T-helper 1 cell treated with Interleukin-12 subunit alpha and Interleukin-12 subunit beta and Interleukin-4 antibody, amounts not matched to agents 30 μg/mL and 1 μg/mL, for 36 hours (primary cell): ENCODE data around the gene RPTOR.
A peak's percentile ranks its signal among the peaks of the same experiment; 100 is the strongest.

ENCODE experiments used
- H3K27ac Mint-ChIP-seq: one replicate; pipeline ENCODE4 v1.8.0; 2021; ENCODE audit warnings: mild to moderate bottlenecking, mixed read lengths
- H3K27me3 Mint-ChIP-seq: one replicate; pipeline ENCODE4 v1.8.0; 2021; ENCODE audit warnings: low read depth, mixed read lengths
- H3K36me3 Mint-ChIP-seq: one replicate; pipeline ENCODE4 v1.8.0; 2021; ENCODE audit warnings: low read depth, mixed read lengths
- H3K4me1 Mint-ChIP-seq: one replicate; pipeline ENCODE4 v1.8.0; 2021; ENCODE audit warnings: low read depth, mixed read lengths
- H3K4me3 Mint-ChIP-seq: one replicate; pipeline ENCODE4 v1.8.0; 2021; ENCODE audit warnings: mild to moderate bottlenecking, moderate library complexity, mixed read lengths
- H3K9me3 Mint-ChIP-seq: one replicate; pipeline ENCODE4 v1.8.0; 2021; ENCODE audit warnings: mixed read lengths

Gene RPTOR

DNA sequence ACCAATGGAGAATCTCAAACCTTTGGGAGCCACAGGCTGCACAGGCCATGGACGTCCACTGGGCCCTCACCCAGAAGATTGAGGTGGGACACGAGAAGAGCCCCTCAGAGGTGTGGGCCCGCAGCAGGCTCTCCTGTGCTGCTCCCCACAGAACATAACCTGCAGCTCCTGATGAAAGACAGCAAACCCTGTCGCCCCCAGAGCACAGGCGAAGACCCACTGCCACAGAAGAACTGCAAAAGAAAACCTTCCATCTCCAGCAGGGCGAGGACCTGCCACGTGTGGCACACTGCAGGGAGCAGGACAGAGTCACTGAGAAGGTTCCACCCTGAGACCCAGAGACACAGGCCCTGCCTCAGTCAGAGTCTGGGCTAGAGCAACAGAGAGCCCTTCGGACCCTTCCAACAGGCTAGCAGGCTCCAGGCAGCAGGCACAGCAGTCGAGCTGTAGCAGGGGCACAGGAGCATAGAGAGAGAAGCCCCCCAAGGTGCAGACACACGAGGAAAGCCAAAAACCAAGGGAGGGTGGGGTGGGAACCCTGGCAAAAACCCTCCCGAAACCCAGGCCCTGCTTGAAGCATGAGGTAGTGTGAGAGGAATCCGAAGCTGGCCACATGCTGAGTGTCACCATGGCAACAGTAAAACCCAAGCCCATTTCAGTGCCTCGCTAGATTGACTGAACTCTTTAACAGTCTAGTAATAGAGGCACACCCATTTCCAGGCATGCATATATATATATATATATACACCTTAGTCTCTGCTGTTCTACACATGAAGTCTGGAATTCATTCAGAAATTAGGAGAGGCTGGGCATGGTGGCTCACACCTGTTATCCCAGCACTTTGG, 387.0 kb downstream of the RPTOR start:
- Mint-ChIP-seq H3K36me3 (peaks cover 38% of the 10 kb centered on the region), H3K27ac (no peak overlapping the region), H3K9me3 (no peaks in the 10 kb centered on the region), H3K4me1 (peaks cover 7% of the 10 kb centered on the region), H3K27me3 (no peaks in the 10 kb centered on the region), H3K4me3 (no peak overlapping the region)

DNA sequence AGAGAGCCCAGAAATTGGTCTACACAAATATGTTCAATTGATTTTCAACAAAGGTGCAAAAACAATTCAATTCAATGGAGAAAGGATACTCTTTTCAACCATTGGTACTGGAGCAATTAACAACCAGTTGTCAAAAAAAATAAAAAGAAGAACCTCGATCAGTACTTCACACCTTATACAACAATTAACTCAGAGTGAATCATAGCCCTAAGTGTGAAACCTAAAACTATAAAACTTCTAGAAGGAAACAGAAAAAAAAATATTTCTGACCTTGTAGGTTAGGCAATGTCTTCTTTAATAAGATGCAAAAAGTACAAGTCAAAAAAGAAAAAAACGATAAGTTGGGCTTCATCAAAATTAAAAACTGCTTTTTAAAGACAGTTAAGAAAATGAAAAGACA, 390.9 kb downstream of the RPTOR start:
- no peak overlapping the region for H3K4me3 Mint-ChIP-seq
- H3K36me3 Mint-ChIP-seq = peaks cover 21% of the 10 kb centered on the region
- H3K27ac Mint-ChIP-seq = no peak overlapping the region
- no peaks in the 10 kb centered on the region for H3K9me3 Mint-ChIP-seq
- H3K4me1 Mint-ChIP-seq = peaks cover 31% of the 10 kb centered on the region
- no peaks in the 10 kb centered on the region for H3K27me3 Mint-ChIP-seq

DNA sequence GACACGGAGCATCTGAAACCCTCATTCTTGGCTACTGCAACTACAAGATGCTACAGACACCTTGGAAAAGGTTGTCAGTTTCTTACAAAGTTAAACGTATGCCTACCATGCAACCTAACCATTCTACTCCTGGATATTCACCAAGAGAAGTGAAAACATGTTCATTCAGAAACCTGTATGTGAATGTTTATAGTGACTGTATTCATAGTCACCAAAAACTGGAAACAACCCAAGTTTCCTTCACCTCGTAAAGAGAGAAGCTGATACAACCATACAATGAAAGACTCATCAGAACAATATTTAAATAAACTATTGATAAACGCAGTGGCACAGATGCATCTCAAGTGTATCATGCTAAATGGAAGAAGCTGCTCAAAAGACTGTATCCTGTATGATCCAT, 391.6 kb downstream of the RPTOR start:
- Mint-ChIP-seq H3K4me3 (no peak overlapping the region), H3K27me3 (no peaks in the 10 kb centered on the region), H3K9me3 (no peaks in the 10 kb centered on the region), H3K36me3 (peaks cover 21% of the 10 kb centered on the region), H3K4me1 (peaks cover 31% of the 10 kb centered on the region), H3K27ac (no peak overlapping the region)

DNA sequence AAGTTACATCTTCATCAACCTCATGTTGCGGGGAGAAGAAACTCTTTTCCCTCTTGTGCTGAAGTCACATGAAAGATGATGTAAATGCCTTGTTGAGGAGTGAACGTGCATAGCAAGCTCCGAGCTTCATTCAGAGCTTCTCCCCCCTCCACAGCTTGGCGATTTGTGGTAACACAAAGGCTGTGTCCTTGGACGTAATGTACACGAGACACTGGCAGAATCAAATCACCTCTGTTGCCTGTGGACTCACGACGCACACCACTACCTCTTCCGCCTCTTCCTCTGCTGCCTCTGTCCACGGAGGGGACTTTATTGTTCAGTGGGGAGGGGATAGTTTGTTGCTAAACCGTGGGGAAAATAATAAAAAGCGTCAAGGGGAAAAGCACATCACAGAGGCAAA, 392.1 kb downstream of the RPTOR start:
- Mint-ChIP-seq H3K9me3 (no peaks in the 10 kb centered on the region), H3K36me3 (peaks cover 24% of the 10 kb centered on the region), H3K4me3 (no peak overlapping the region), H3K27ac (no peak overlapping the region), H3K27me3 (no peaks in the 10 kb centered on the region), H3K4me1 (peaks cover 31% of the 10 kb centered on the region)

DNA sequence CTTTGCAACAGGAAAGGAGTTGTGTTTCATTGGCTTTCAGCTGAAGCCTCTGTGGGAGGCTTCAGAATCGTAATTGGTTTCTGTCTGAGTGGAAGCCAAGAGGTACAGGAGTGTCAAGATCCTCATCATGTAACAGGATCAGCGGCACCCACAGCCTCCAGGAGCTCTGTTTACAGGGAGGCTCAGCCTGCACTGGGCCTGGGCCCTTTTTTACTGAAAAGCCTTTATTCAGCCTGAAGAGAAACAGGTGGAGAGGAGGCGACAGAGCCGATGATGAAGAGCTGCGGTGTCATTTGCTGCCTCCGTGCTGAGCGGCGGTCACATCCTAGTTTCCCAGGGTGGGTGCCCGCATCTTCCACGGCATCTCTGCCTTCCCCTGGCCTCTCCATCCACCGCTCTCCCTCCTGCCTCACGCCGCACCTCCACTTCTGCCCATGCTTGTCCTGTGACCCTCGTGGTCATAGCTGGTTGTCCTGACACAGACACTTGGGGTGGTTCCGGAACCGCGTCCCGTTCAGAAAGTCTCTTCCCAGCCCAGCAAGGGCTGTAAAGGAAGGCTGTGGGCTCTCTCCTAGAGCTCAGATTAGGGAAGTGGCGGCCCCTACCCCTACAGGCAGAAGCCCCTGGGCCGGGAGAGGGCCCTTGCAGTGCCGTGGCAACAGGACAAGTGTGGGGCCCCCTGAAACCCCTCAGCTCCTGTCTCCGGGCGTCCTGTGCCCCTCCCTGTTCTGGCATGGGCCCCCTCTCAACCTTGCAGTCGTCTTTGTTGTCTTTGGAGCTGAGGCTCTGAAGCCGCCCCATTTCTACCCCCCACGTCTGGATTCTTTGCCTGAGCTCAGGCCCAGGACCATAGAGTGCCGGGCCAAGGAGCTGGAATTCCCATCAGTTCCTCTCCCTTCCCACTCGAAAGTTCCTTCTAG, 393.1 kb downstream of the RPTOR start:
- no peaks in the 10 kb centered on the region for H3K9me3 Mint-ChIP-seq
- peak overlapping the region; percentile 72 for H3K27ac Mint-ChIP-seq
- peak overlapping the region; percentile 18 for H3K4me3 Mint-ChIP-seq
- peaks cover 26% of the 10 kb centered on the region for H3K36me3 Mint-ChIP-seq
- H3K4me1 Mint-ChIP-seq = peaks cover 33% of the 10 kb centered on the region
- no peaks in the 10 kb centered on the region for H3K27me3 Mint-ChIP-seq

DNA sequence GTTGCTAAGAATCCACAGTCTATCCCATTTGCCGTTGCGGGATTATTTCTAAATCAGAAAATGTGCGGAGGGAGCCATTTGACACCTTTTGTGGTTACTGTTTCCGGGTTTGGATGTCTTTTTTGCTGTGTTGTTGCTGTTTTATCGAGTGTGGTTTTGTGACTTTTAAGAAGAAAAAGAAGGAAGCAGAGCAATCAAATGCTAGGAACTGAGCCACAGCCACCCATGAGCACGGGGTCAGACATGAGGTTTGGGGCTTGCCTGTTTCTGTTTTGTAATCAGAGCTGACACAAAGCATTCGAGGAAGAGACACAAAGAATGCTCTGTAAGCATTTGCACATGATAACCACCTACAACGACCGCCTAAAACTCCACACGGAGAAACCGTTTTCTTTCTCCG, 393.9 kb downstream of the RPTOR start:
- peaks cover 33% of the 10 kb centered on the region for H3K4me1 Mint-ChIP-seq
- H3K27me3 Mint-ChIP-seq = no peaks in the 10 kb centered on the region
- peaks cover 28% of the 10 kb centered on the region for H3K36me3 Mint-ChIP-seq
- H3K9me3 Mint-ChIP-seq = no peaks in the 10 kb centered on the region
- peak overlapping the region; percentile 72 for H3K27ac Mint-ChIP-seq
- peak overlapping the region; percentile 18 for H3K4me3 Mint-ChIP-seq

DNA sequence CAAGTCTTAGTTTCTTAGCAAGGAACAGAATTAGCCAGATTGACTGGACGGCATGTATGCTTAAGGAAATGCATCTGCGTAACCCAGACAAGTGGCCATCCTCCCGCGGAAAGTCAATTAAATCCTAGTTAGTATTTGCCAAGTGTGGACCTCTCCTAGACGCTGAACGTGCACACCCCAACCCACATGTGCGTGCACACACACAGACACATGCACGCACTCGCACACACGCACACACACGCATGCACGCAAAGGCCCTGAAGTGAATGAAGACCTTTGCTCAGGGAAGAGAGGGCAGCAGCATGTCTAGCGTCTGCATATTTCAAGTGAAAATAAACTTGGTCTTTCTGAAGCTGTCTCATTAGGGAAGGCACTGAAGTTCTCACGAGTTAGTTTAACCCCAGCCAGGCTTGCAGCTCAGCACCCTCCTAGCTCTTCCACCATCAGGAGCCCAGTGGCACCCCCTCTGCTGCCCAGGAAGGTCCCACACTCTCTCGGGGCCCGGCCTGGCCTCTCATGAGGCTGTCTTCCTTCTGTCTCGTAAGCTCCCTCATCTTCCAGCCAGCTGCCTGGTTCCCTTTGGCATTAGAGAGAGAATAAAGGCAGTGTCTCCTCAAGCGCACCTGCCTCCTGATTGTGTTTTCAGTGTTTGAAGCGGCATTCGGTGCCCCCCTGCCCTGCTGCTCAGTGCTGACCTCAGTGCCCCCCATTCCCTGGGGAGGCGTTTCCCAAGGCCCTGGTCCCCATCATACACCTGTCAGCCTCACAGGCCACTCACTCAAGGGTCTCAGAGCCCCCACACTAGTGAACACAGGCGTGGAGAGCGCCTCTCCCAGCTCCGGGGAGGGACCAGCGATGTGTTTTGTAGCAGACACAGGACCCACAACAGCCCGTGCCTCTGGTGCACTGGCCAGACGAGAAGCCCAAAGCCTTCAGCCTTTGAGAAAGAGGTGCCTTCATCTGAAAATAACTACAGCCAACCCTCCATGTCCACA, 394.8 kb downstream of the RPTOR start:
- peak overlapping the region; percentile 72 for H3K27ac Mint-ChIP-seq
- H3K4me1 Mint-ChIP-seq = peaks cover 33% of the 10 kb centered on the region
- no peaks in the 10 kb centered on the region for H3K9me3 Mint-ChIP-seq
- H3K4me3 Mint-ChIP-seq = no peak overlapping the region
- H3K27me3 Mint-ChIP-seq = no peaks in the 10 kb centered on the region
- H3K36me3 Mint-ChIP-seq = peaks cover 28% of the 10 kb centered on the region

DNA sequence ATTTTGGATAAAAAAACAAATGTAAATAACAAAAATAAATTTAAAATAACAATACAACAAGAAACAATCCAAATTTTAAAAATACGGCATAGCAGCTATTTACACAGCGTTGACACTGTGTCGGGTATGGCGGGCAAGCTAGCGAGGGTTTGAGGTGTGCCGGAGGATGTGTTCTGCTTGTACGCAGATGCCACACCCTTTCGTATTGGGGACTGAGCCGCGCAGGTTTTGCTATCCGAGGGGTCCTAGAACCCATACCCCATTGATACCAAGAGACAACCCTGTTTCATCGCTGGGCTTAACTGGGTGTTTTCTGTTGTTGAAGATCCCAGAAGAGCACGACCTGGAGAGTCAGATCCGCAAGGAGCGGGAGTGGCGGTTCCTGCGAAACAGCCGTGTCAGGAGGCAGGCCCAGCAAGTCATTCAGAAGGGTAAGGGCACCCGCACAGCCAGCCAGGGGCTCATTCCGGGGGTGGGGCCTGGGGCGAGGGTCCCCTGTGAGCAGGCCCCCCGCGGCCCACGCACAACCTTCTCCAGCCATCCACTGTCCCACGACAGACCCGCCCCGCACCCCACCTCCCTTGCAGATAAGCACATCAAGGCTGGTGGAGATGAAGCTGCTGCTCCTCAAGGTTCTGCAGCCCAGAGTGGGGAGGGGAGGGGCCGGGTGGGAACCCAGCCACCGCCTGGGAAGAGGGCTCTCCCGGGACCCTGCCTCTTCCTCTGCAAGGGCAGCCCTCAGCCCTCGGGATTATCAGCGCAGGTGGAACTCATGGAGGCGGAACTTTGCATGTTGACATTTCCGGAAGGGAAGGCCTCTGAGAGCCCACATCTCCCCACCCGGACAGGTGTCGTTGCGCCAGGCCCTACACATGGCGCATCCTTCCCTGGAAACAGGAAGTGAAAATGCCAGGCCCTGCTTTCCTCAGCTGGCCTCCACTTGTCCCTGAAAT, 395.8 kb downstream of the RPTOR start:
- Mint-ChIP-seq H3K4me1 (peaks cover 33% of the 10 kb centered on the region), H3K27me3 (no peaks in the 10 kb centered on the region), H3K27ac (no peak overlapping the region)

DNA sequence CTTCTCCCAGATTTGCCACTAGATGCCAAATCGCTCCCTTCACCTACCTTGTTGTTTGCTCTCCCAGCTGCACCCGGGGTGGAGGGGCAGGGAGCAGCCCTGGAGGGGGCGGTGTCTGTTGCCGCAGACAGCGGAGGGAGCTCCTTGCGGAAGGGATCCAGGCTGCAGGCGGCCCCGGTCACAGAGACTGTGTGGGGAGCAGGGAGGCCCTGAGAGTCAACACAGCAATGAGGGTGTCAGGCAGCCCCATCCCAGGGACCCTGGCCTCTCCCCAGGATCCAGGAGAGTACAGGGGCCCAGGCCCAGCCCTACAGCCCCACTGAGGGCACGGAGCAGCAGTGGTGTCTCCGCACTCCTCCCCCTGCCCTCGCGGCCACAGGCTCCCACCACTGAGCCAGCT, 396.5 kb downstream of the RPTOR start:
- Mint-ChIP-seq H3K36me3 (peaks cover 30% of the 10 kb centered on the region), H3K27ac (no peak overlapping the region), H3K4me3 (no peak overlapping the region), H3K27me3 (no peaks in the 10 kb centered on the region), H3K9me3 (no peaks in the 10 kb centered on the region), H3K4me1 (peaks cover 29% of the 10 kb centered on the region)

More for the DNA sequence above, 395.8 kb downstream of the RPTOR start:
- Mint-ChIP-seq H3K4me3 (no peak overlapping the region), H3K36me3 (peaks cover 28% of the 10 kb centered on the region), H3K9me3 (no peaks in the 10 kb centered on the region)

DNA sequence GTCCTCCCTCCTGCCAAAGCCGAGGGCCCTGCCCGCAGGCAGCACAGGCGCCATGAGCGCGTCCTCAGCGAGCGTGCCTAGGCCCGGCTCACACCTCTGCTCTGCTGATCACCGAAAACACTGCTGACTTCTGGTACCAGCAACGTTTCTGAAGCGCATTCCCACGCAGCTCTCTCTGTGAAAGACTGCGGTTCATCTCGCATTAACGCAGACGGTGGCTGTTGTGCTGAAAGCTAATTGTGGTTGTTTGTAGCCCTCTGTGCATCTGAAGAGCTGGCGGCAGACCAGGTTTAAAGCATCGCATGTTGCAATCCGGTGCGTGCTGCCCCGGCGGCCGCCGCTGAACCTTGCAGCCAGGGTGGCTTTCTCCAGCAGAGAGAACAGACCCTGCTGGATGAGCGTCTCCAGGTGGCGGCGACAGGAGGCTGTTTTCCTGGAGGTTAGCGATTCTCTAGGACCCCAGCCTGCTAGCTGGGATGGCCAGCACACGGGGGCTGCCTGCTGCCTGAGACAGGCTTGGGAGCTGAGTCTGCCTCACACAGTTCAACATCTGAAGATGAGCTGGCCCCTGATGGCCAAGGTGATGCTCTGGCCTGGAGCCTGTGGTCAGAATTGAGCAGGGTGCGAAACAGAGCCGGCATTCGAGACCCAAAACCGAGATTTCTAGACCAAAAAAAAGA, 397.2 kb downstream of the RPTOR start:
- H3K27me3 Mint-ChIP-seq = no peaks in the 10 kb centered on the region
- no peak overlapping the region for H3K4me3 Mint-ChIP-seq
- H3K4me1 Mint-ChIP-seq = peaks cover 28% of the 10 kb centered on the region
- H3K9me3 Mint-ChIP-seq = no peaks in the 10 kb centered on the region
- H3K27ac Mint-ChIP-seq = no peak overlapping the region
- H3K36me3 Mint-ChIP-seq = peaks cover 34% of the 10 kb centered on the region

DNA sequence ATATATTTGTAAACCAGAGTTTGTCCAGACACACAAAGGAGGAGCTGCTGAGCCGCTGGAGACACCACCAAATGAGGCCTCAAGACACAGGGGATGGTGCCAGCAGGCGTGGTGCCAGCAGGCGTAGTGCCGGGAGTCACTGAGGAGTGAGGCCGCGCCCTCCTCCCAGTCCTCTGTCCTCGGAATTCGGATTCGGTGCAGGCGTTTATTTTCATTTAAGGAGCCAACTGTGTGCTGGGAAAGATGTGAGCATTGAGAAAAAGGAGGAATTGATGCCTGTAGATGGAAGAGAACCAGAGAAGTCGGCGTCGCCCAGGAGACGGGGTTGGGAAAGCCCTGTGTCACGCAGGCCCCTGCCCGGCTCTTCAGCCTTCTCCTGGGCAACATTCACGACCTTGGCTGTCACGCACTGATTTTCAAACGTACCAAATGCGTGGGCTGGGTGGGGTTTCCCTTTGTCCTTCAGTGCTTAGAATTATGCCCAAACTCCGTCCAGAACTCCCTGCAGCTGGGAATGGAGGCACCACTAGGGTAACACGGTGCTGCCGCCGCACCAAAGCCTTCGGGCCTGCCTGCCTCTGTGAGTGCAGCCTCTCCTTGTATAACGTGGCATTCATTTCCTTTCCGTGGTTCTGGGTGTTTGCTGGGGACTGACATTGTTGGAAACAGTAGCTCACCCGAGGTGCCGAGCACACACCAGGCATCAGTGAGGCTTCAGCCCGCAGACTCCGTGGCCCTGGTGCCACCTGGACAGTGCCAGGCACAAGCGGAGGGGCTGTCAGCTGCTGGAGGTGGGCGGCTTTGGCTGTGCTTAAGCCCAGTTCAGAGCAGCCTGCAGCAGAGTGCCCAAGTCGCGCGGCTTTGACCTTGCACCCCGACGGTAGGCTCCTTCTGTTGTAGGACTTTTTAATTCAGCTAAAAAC, 398.0 kb downstream of the RPTOR start:
- peaks cover 20% of the 10 kb centered on the region for H3K4me1 Mint-ChIP-seq
- no peaks in the 10 kb centered on the region for H3K27me3 Mint-ChIP-seq
- no peak overlapping the region for H3K4me3 Mint-ChIP-seq
- H3K36me3 Mint-ChIP-seq = peaks cover 35% of the 10 kb centered on the region
- H3K9me3 Mint-ChIP-seq = no peaks in the 10 kb centered on the region
- H3K27ac Mint-ChIP-seq = no peak overlapping the region
